HL-60 (cell line): ENCODE results near the gene COX4I1.

Source experiments
- DNase-seq, 2 experiments: peaks; one replicate each; pipeline ENCODE4 v3.0.0-alpha.2; 2010 to 2020; ENCODE audit warnings: low read depth in 1 of 2, low spot score in 1 of 2
- H3K27ac ChIP-seq: fragments of 250-450 bp; sonication (Bioruptor Pico); replicated peaks from 2 replicates; pipeline ENCODE4 v1.5.1; 2020; ENCODE audit warnings: mild to moderate bottlenecking, moderate library complexity
- H3K27me3 ChIP-seq: fragments of 250-450 bp; sonication (Bioruptor Pico); 2 replicates; pipeline ENCODE4 v1.5.1; 2021; ENCODE audit warnings: mild to moderate bottlenecking, moderate library complexity; ENCODE audit not compliant: insufficient read depth, poor library complexity, severe bottlenecking
- H3K4me3 ChIP-seq: replicated peaks from 2 replicates; pipeline ENCODE4 v1.5.1; 2011; ENCODE audit warnings: mild to moderate bottlenecking, control low read depth, low read length; ENCODE audit not compliant: insufficient read depth
- CTCF ChIP-seq: IDR thresholded peaks from one replicate; pipeline ENCODE4 v1.5.1; 2011; ENCODE audit warnings: low read length, control low read depth, inconsistent platforms; ENCODE audit not compliant: insufficient read depth
- GABPA ChIP-seq: IDR thresholded peaks from 2 replicates; pipeline ENCODE4 v1.6.1; 2012; ENCODE audit warnings: low read depth
- POLR2AphosphoS5 ChIP-seq: IDR thresholded peaks from 2 replicates; pipeline ENCODE4 v1.6.1; 2012; ENCODE audit warnings: low read depth
- SPI1 ChIP-seq: IDR thresholded peaks from 2 replicates; pipeline ENCODE4 v1.6.1; 2012; ENCODE audit warnings: low read depth, mild to moderate bottlenecking, borderline replicate concordance
- TF ChIP-seq, protein P1 (sequence below): IDR thresholded peaks from 2 replicates; pipeline ENCODE4 v1.6.1; 2012; ENCODE audit warnings: low read depth; ENCODE audit not compliant: insufficient replicate concordance

COX4I1 gene

GRCh38 chr16:85798283-85798776 lies 1.2 kb upstream of the COX4I1 start:
- TF ChIP-seq SPI1: no peak
- TF ChIP-seq, protein P1, sequence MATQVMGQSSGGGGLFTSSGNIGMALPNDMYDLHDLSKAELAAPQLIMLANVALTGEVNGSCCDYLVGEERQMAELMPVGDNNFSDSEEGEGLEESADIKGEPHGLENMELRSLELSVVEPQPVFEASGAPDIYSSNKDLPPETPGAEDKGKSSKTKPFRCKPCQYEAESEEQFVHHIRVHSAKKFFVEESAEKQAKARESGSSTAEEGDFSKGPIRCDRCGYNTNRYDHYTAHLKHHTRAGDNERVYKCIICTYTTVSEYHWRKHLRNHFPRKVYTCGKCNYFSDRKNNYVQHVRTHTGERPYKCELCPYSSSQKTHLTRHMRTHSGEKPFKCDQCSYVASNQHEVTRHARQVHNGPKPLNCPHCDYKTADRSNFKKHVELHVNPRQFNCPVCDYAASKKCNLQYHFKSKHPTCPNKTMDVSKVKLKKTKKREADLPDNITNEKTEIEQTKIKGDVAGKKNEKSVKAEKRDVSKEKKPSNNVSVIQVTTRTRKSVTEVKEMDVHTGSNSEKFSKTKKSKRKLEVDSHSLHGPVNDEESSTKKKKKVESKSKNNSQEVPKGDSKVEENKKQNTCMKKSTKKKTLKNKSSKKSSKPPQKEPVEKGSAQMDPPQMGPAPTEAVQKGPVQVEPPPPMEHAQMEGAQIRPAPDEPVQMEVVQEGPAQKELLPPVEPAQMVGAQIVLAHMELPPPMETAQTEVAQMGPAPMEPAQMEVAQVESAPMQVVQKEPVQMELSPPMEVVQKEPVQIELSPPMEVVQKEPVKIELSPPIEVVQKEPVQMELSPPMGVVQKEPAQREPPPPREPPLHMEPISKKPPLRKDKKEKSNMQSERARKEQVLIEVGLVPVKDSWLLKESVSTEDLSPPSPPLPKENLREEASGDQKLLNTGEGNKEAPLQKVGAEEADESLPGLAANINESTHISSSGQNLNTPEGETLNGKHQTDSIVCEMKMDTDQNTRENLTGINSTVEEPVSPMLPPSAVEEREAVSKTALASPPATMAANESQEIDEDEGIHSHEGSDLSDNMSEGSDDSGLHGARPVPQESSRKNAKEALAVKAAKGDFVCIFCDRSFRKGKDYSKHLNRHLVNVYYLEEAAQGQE: no peak
- no peak for TF ChIP-seq POLR2AphosphoS5
- TF ChIP-seq GABPA: no peak
- no peak for TF ChIP-seq CTCF
- Histone ChIP-seq H3K27ac (peak overlapping the region; percentile 92), H3K27me3 (no peaks in the 10 kb centered on the region), H3K4me3 (peak overlapping the region; percentile 84)
- DNase-seq: no peak

DNA sequence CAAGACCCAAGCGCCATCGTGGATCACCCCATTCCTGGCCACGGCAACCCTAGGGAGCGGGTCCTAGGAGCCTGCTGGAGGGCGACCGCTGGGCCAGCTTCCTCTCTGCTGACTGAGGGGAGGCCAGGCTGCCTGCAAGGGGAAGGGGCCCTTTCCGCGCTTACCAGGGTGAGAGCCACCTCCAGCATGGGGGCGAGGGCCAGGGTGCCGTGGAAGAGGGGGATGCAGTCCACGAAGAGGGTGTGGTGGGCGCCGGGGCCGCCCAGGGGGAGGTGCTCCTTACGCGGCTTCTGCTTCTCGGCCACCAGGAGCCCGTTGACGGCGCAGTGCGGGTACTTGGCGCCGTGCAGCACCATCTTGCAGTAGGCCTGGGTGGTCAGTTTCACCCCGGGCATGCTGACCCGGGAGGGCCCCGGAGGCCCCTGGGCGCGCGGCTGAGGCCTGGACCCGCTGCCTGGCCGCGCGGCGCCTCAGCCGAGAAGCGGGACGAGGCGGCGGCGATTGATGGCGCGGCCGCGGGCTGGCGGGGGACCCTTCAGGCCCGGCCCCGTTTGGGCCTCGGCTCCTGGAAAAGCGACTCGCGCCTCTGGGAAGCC lies 496 bp upstream of the COX4I1 start:
- TF ChIP-seq GABPA (no peak), POLR2AphosphoS5 (no peak), SPI1 (no peak)
- TF ChIP-seq, protein P1: no peak
- peak overlapping the region; percentile 84 for H3K4me3 ChIP-seq
- H3K27ac ChIP-seq: peak overlapping the region; percentile 92
- DNase-seq: peak; percentile 25 to 33
- H3K27me3 ChIP-seq: no peaks in the 10 kb centered on the region

DNA sequence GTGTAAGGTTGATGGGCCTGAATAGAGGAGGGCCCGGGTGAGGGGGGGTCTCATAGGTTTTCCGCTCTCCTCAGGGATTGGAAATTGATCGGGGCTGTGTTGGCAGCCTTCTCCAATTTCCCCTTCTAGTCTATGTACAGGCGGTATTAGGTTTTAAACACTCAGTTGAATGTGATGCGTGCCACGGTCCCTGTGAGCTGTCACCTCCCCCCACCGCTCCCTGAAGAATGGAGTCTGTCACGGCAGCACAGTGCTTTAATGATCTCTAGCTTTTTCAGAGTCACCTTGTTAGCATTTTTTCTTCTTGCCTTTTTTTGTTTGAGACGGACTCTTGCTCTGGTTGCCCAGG lies 800 bp downstream of the COX4I1 start:
- Histone ChIP-seq H3K4me3 (peak overlapping the region; percentile 84), H3K27me3 (no peaks in the 10 kb centered on the region), H3K27ac (peak overlapping the region; percentile 92)
- no peak for DNase-seq
- no peak for TF ChIP-seq POLR2AphosphoS5

GRCh38 chr16:85803570-85803969 lies 4.1 kb downstream of the COX4I1 start:
- no peak overlapping the region for H3K4me3 ChIP-seq
- H3K27me3 ChIP-seq: no peaks in the 10 kb centered on the region
- peak; percentile 55 for TF ChIP-seq SPI1
- no peak for TF ChIP-seq CTCF
- no peak for TF ChIP-seq POLR2AphosphoS5
- peak in 1 of 2 experiments; percentile 54 for DNase-seq
- peak overlapping the region; percentile 48 for H3K27ac ChIP-seq
